Endodermal cell (in vitro differentiated cells): Measurements from ENCODE around the gene BMPR1B. TPM values are rescaled to one million over a fixed set of nuclear protein-coding genes. Genes with fewer than 3 reads are reported as not detected.

ENCODE experiments used
- DNase-seq: peaks from one replicate; pipeline ENCODE4 v3.0.0-alpha.2; 2017
- H3K27ac ChIP-seq: 2 replicates; pipeline ENCODE4 v1.5.1; 2013; ENCODE audit warnings: mild to moderate bottlenecking, low read depth, low read length, moderate library complexity
- H3K27me3 ChIP-seq: 2 replicates; pipeline ENCODE4 v1.6.1; 2013; ENCODE audit warnings: mild to moderate bottlenecking, low read length, moderate library complexity; ENCODE audit not compliant: insufficient read depth, control insufficient read depth, poor library complexity, severe bottlenecking
- H3K36me3 ChIP-seq: 2 replicates; pipeline ENCODE4 v1.7.0; 2013; ENCODE audit warnings: mild to moderate bottlenecking, low read length, moderate library complexity; ENCODE audit not compliant: control insufficient read depth, insufficient read depth
- H3K4me1 ChIP-seq: one replicate; pipeline ENCODE4 v1.7.0; 2013; ENCODE audit warnings: low read length; ENCODE audit not compliant: control insufficient read depth, insufficient read depth
- H3K4me3 ChIP-seq: 2 replicates; pipeline ENCODE4 v1.5.1; 2013; ENCODE audit warnings: mild to moderate bottlenecking, low read length, moderate library complexity
- H3K9ac ChIP-seq: 2 replicates; pipeline ENCODE4 v1.6.1; 2013; ENCODE audit warnings: mild to moderate bottlenecking, low read length, moderate library complexity; ENCODE audit not compliant: poor library complexity, severe bottlenecking; ENCODE audit errors: extremely low read depth
- H3K9me3 ChIP-seq: 2 replicates; pipeline ENCODE4 v1.6.1; 2013; ENCODE audit warnings: mild to moderate bottlenecking, low read length, moderate library complexity; ENCODE audit not compliant: control insufficient read depth
- H3K27ac Mint-ChIP-seq: 2 replicates; pipeline ENCODE4 v1.8.0; 2020; ENCODE audit warnings: mixed read lengths
- H3K27me3 Mint-ChIP-seq: 2 replicates; pipeline ENCODE4 v1.8.0; 2021; ENCODE audit warnings: mild to moderate bottlenecking, mixed read lengths; ENCODE audit not compliant: insufficient read depth
- H3K36me3 Mint-ChIP-seq: 2 replicates; pipeline ENCODE4 v1.8.0; 2020; ENCODE audit warnings: low read depth, mixed read lengths
- H3K4me1 Mint-ChIP-seq: 2 replicates; pipeline ENCODE4 v1.8.0; 2020; ENCODE audit warnings: mixed read lengths
- H3K4me3 Mint-ChIP-seq: 2 replicates; pipeline ENCODE4 v1.8.0; 2020; ENCODE audit warnings: mild to moderate bottlenecking, moderate library complexity, mixed read lengths
- H3K9me3 Mint-ChIP-seq: 2 replicates; pipeline ENCODE4 v1.8.0; 2020; ENCODE audit warnings: mild to moderate bottlenecking, mixed read lengths
- CTCF ChIP-seq: fragments of 200-600 bp; sonication (generic); conservative IDR thresholded peaks from 2 replicates; pipeline ENCODE4 v1.5.0; 2021; ENCODE audit warnings: antibody characterized with exemption, mild to moderate bottlenecking
- WGBS, 2 experiments: methylation state at CpG; one replicate each; pipeline versions ENCODE4 v1.1.5 to v1.1.7; 2013; ENCODE audit warnings: missing lambda C conversion rate in 2 of 2, mixed read lengths in 1 of 2; ENCODE audit not compliant: insufficient coverage in 1 of 2, insufficient read length in 1 of 2; 5-methylcytosine and 5-hydroxymethylcytosine counted together
- total RNA-seq, 2 donors: library from RNA; stranded (reverse); fragmentation: NEBNext Ultra II Directional in 1 of 2; extraction: Animal tissue kit (Norgen Biotek cat#: 25700) in 1 of 2; gene quantifications; 2 replicates in 1 of 2; 3 replicates in 1 of 2; pipeline ENCODE4 v1.2.1, GENCODE V29; 2021

The BMPR1B gene
- total RNA-seq, 2 donors from 2014 or later = 2.8 to 3.6 TPM

- Histone ChIP-seq H3K4me3 (no peak overlapping the region), H3K9me3 (peaks cover 6% of the 10 kb centered on the region), H3K27me3 (no peaks in the 10 kb centered on the region), H3K9ac (no peak overlapping the region), H3K36me3 (no peaks in the 10 kb centered on the region), H3K27ac (peak overlapping the region; percentile 19), H3K4me1 (no peaks in the 10 kb centered on the region)
- DNase-seq = no peak
- no peaks in the 10 kb centered on the region for H3K27me3 Mint-ChIP-seq
- H3K4me1 Mint-ChIP-seq = peaks cover 16% of the 10 kb centered on the region
- peaks cover 9% of the 10 kb centered on the region for H3K9me3 Mint-ChIP-seq
- H3K4me3 Mint-ChIP-seq = no peak overlapping the region
- no peak overlapping the region for H3K27ac Mint-ChIP-seq
- no peak for TF ChIP-seq CTCF
- no peaks in the 10 kb centered on the region for H3K36me3 Mint-ChIP-seq
Measured at GRCh38 chr4:95027905-95028618, 270.3 kb downstream of the BMPR1B start.

- Histone ChIP-seq H3K4me1 (peaks cover 3% of the 10 kb centered on the region), H3K27me3 (no peaks in the 10 kb centered on the region), H3K36me3 (no peaks in the 10 kb centered on the region), H3K9me3 (peaks cover 7% of the 10 kb centered on the region), H3K4me3 (no peak overlapping the region), H3K27ac (no peak overlapping the region), H3K9ac (no peak overlapping the region)
- H3K36me3 Mint-ChIP-seq = peaks cover 3% of the 10 kb centered on the region
- H3K27me3 Mint-ChIP-seq = no peaks in the 10 kb centered on the region
- no peak overlapping the region for H3K4me3 Mint-ChIP-seq
- DNase-seq = no peak
- no peak overlapping the region for H3K27ac Mint-ChIP-seq
- 92 to 100% methylated on average over 1 to 4 of the region's 4 CpGs for WGBS, 2 experiments
- TF ChIP-seq CTCF = no peak
- peaks cover 16% of the 10 kb centered on the region for H3K9me3 Mint-ChIP-seq
- H3K4me1 Mint-ChIP-seq = peaks cover 28% of the 10 kb centered on the region
Measured at GRCh38 chr4:95038791-95039190, 281.0 kb downstream of the BMPR1B start.

GRCh38 chr4:95044324-95044837 lies 286.6 kb downstream of the BMPR1B start:
- Mint-ChIP-seq H3K27ac (no peak overlapping the region), H3K4me1 (peaks cover 5% of the 10 kb centered on the region), H3K36me3 (no peaks in the 10 kb centered on the region), H3K27me3 (no peaks in the 10 kb centered on the region), H3K9me3 (no peaks in the 10 kb centered on the region), H3K4me3 (no peak overlapping the region)
- no peaks in the 10 kb centered on the region for H3K27me3 ChIP-seq
- H3K36me3 ChIP-seq = no peaks in the 10 kb centered on the region
- peak overlapping the region; percentile 91 for H3K27ac ChIP-seq
- H3K9ac ChIP-seq = no peak overlapping the region
- no peak for DNase-seq
- peaks cover 5% of the 10 kb centered on the region for H3K4me1 ChIP-seq
- no peak overlapping the region for H3K4me3 ChIP-seq
- TF ChIP-seq CTCF = no peak
- WGBS, 2 experiments = 10 to 24% methylated on average over 4 to 5 of the region's 5 CpGs
- H3K9me3 ChIP-seq = no peaks in the 10 kb centered on the region
